WI38 (cell line): ENCODE measurements around the gene MYO3B.
"Not testable (repeated sequence)": the region's sequence is repeated elsewhere in the genome, so short reads cannot be mapped to it uniquely, and the experiment has no call there.

Source experiments
- H3K4me3 ChIP-seq: 2 replicates; pipeline ENCODE4 v1.5.1; 2011; ENCODE audit warnings: low read depth, mild to moderate bottlenecking, control low read depth, low read length
- CTCF ChIP-seq: IDR thresholded peaks from 2 replicates; pipeline ENCODE4 v1.5.1; 2012; ENCODE audit warnings: low read depth, mild to moderate bottlenecking, control low read depth, low read length

MYO3B gene

GRCh38 chr2:170212625-170213280, 34.8 kb downstream of the MYO3B start:
- TF ChIP-seq CTCF, result no peak
- no peak overlapping the region for H3K4me3 ChIP-seq

- H3K4me3 ChIP-seq, result not testable (repeated sequence)
Measured at GRCh38 chr2:170213281-170213625, 35.3 kb downstream of the MYO3B start.

GRCh38 chr2:170213651-170214050, 35.7 kb downstream of the MYO3B start:
- no peak for TF ChIP-seq CTCF
- H3K4me3 ChIP-seq, result no peak overlapping the region

GRCh38 chr2:170214309-170214948, 36.5 kb downstream of the MYO3B start:
- TF ChIP-seq CTCF, result no peak
- H3K4me3 ChIP-seq, result no peak overlapping the region

- no peak overlapping the region for H3K4me3 ChIP-seq
Measured at GRCh38 chr2:170215021-170215420, 37.1 kb downstream of the MYO3B start.

GRCh38 chr2:170216428-170216827, 38.5 kb downstream of the MYO3B start:
- H3K4me3 ChIP-seq, result no peak overlapping the region
- TF ChIP-seq CTCF, result no peak

More at GRCh38 chr2:170215021-170215420, 37.1 kb downstream of the MYO3B start:
- no peak for TF ChIP-seq CTCF

- TF ChIP-seq CTCF, result no peak
- H3K4me3 ChIP-seq, result no peak overlapping the region
Measured at GRCh38 chr2:170216981-170217380, 39.0 kb downstream of the MYO3B start.
